Endothelial cell of umbilical vein (primary cell): ENCODE results near the gene DCAF7. TPM values are rescaled to one million over a fixed set of nuclear protein-coding genes. Genes with fewer than 3 reads are reported as not detected.

Experiments
- BruUV-seq: library from RNA; stranded (reverse); fragments of 400-500 nt; replicated peaks from 2 replicates; lab custom pipeline; 2021; lab: Mats Ljungman, UMichigan
- CTCF ChIA-PET: fragments of 300-600, 350-600 bp; sonication (Branson Sonifier 250); formaldehyde crosslinking; loops from one replicate; lab custom pipeline; 2021; ENCODE audit warnings: antibody characterized with exemption, inconsistent platforms; lab: Charles Lee
- POLR2A ChIA-PET: fragments of 300-600, 350-600 bp; sonication (Branson Sonifier 250); formaldehyde crosslinking; loops from one replicate; lab custom pipeline; 2021; ENCODE audit warnings: antibody characterized with exemption, inconsistent platforms; lab: Charles Lee
- DNase-seq: peaks from one replicate; pipeline ENCODE4 v3.0.0-alpha.2; 2011; ENCODE audit warnings: low read depth, low spot score
- FAIRE-seq: peaks from 2 replicates; lab custom pipeline; 2011; peaks lifted over from hg19 to GRCh38; lab: Jason Lieb, UNC
- H2AFZ ChIP-seq: 2 replicates; pipeline ENCODE4 v1.6.0; 2012; ENCODE audit warnings: low read depth, low read length, control low read depth, inconsistent platforms
- H3K27ac ChIP-seq: 2 replicates; pipeline ENCODE4 v1.5.1; 2011; ENCODE audit warnings: low read depth, mild to moderate bottlenecking, control low read depth, low read length, moderate library complexity; ENCODE audit not compliant: insufficient read depth
- H3K27me3 ChIP-seq, 2 experiments: 2 replicates each; pipeline versions ENCODE4 v1.6.0 to v1.6.1; 2011; ENCODE audit warnings: low read length in 2 of 2, mixed read lengths in 1 of 2; ENCODE audit not compliant: control insufficient read depth in 2 of 2, insufficient read depth in 2 of 2
- H3K36me3 ChIP-seq, 2 experiments: 2 replicates in 1 of 2; 3 replicates in 1 of 2; pipeline ENCODE4 v1.5.1; 2011; ENCODE audit warnings: low read length in 2 of 2, mild to moderate bottlenecking in 1 of 2, moderate library complexity in 1 of 2; ENCODE audit not compliant: control insufficient read depth in 2 of 2, insufficient read depth in 2 of 2; ENCODE audit errors: extremely low read depth in 1 of 2
- H3K4me1 ChIP-seq: 3 replicates; pipeline ENCODE4 v1.5.1; 2011; ENCODE audit warnings: mild to moderate bottlenecking, low read length; ENCODE audit not compliant: control insufficient read depth, insufficient read depth; ENCODE audit errors: extremely low read depth
- H3K4me2 ChIP-seq: 2 replicates; pipeline ENCODE4 v1.6.1; 2011; ENCODE audit warnings: low read length, control low read depth, mixed read lengths; ENCODE audit not compliant: insufficient read depth
- H3K4me3 ChIP-seq, 3 experiments: fragments of 200-600 bp in 1 of 3; sonication (generic), shearing (Covaris generic) in 1 of 3; replicated peaks in 1 of 3; 2 replicates each; pipeline ENCODE4 v1.5.1; 2011 to 2016; ENCODE audit warnings: control low read depth in 3 of 3, low read length in 3 of 3, mild to moderate bottlenecking in 2 of 3, inconsistent platforms in 1 of 3, low read depth in 1 of 3, moderate library complexity in 1 of 3; ENCODE audit not compliant: insufficient read depth in 1 of 3
- H3K79me2 ChIP-seq: 2 replicates; pipeline ENCODE4 v1.6.0; 2012; ENCODE audit warnings: low read length, inconsistent platforms; ENCODE audit not compliant: control insufficient read depth, insufficient read depth
- H3K9ac ChIP-seq: replicated peaks from 2 replicates; pipeline ENCODE3; 2011; ENCODE audit warnings: low read length, control low read depth; ENCODE audit not compliant: insufficient read depth; ENCODE audit errors: extremely low read depth
- H3K9me1 ChIP-seq: replicated peaks from 3 replicates; pipeline ENCODE4 v1.6.0; 2011; ENCODE audit warnings: mild to moderate bottlenecking, low read length; ENCODE audit not compliant: control insufficient read depth, insufficient read depth; ENCODE audit errors: extremely low read depth
- H3K9me3 ChIP-seq: replicated peaks from 2 replicates; pipeline ENCODE4 v1.5.1; 2012; ENCODE audit warnings: low read length, inconsistent platforms; ENCODE audit not compliant: control insufficient read depth, insufficient read depth
- H4K20me1 ChIP-seq: replicated peaks from 2 replicates; pipeline ENCODE3; 2011; ENCODE audit warnings: mild to moderate bottlenecking, low read length; ENCODE audit not compliant: control insufficient read depth, insufficient read depth; ENCODE audit errors: extremely low read depth
- CTCF ChIP-seq, 2 donors: IDR thresholded peaks; 1 replicate in 1 of 2; 2 replicates in 1 of 2; pipeline ENCODE4 v1.5.1; 2011; ENCODE audit warnings: low read length in 2 of 2, mild to moderate bottlenecking in 2 of 2, moderate library complexity in 2 of 2, control low read depth in 1 of 2, inconsistent platforms in 1 of 2, low read depth in 1 of 2; ENCODE audit not compliant: insufficient read depth in 1 of 2; ENCODE audit errors: extremely low read depth in 1 of 2
- EZH2 ChIP-seq: IDR thresholded peaks from 2 replicates; pipeline ENCODE4 v1.6.1; 2012; ENCODE audit warnings: borderline replicate concordance, low read depth, mild to moderate bottlenecking, moderate library complexity, low read length, inconsistent platforms; ENCODE audit not compliant: severe bottlenecking
- FOS ChIP-seq: IDR thresholded peaks from 2 replicates; pipeline ENCODE4 v1.6.1; 2011; ENCODE audit warnings: mild to moderate bottlenecking, low read length, moderate library complexity, borderline replicate concordance; ENCODE audit not compliant: insufficient read depth
- GATA2 ChIP-seq: IDR thresholded peaks from 2 replicates; pipeline ENCODE4 v1.7.0; 2011; ENCODE audit warnings: low read depth, mild to moderate bottlenecking, moderate library complexity, mixed read lengths, low read length; ENCODE audit not compliant: insufficient read length, insufficient read depth
- JUN ChIP-seq: IDR thresholded peaks from 2 replicates; pipeline ENCODE4 v1.6.1; 2011; ENCODE audit warnings: borderline replicate concordance, low read depth; ENCODE audit not compliant: insufficient read length, insufficient read depth
- MYC ChIP-seq: IDR thresholded peaks from one replicate; pipeline ENCODE4 v1.6.1; 2011; ENCODE audit warnings: mild to moderate bottlenecking, low read depth, low read length
- POLR2A ChIP-seq: IDR thresholded peaks from 2 replicates; pipeline ENCODE4 v1.6.1; 2012; ENCODE audit warnings: low read depth, mild to moderate bottlenecking, control low read depth, low read length
- POLR2AphosphoS5 ChIP-seq: IDR thresholded peaks from 2 replicates; pipeline ENCODE4 v1.6.1; 2012; ENCODE audit warnings: low read depth, mild to moderate bottlenecking, control low read depth, low read length, moderate library complexity; ENCODE audit not compliant: insufficient read depth
- dilution Hi-C: fragments of 300-500 bp; cut with MboI; formaldehyde crosslinking; loops from one replicate; pipeline ENCODE4 v1.15.0; 2019; ENCODE audit warnings: low sequenced_read_pairs; ENCODE audit not compliant: extremely low pct_ligation_motif_present
- intact Hi-C: fragments of 100-400 bp; cut with micrococcal nuclease; formaldehyde crosslinking; loops from one replicate; pipeline ENCODE4 v1.10.0; 2022
- polyA plus RNA-seq, 4 experiments: library from polyadenylated mRNA; depleted of rRNA in 3 of 4; stranded (reverse) in 3 of 4; unstranded in 1 of 4; fragments of >200 nt; gene quantifications; 2 replicates each; pipeline versions ENCODE4 v1.2.1 to v1.2.3, GENCODE V29; 2011 to 2012; ENCODE audit warnings: missing spikeins in 1 of 4
- total RNA-seq: library from RNA; stranded (reverse); gene quantifications from 2 replicates; pipeline ENCODE4 v1.2.3, GENCODE V29; 2021
- TF ChIP-seq, protein P1 (sequence below): IDR thresholded peaks from 2 replicates; pipeline ENCODE4 v1.6.1; 2011; ENCODE audit not compliant: insufficient read depth, insufficient read length

Gene DCAF7
- total and polyA plus RNA-seq, 2 donors (not counting 3 experiments of a cell fraction or from before 2014, with no cell fraction given) = 82.8 to 100 TPM

- no peaks in the 10 kb centered on the region for H4K20me1 ChIP-seq
- no peak overlapping the region for H3K4me3 ChIP-seq
- CTCF ChIA-PET = interaction anchor here (1.1 to 1.2 kb wide), 2 partner anchors 13 to 42 kb away, joined by 4 read pairs; no protein-coding TSS in a partner anchor
- H3K9me1 ChIP-seq = no peaks in the 10 kb centered on the region
- no peak for TF ChIP-seq MYC
- TF ChIP-seq GATA2 = no peak
- no peak for TF ChIP-seq EZH2
- TF ChIP-seq POLR2A = no peak
- TF ChIP-seq CTCF (IDR thresholded peaks at IDR 0.05; ENCODE audit: extremely low read depth in 1 of 2, insufficient read depth in 1 of 2, low read depth in 1 of 2, low read length in 2 of 2) = no peak
- TF ChIP-seq, protein P1, sequence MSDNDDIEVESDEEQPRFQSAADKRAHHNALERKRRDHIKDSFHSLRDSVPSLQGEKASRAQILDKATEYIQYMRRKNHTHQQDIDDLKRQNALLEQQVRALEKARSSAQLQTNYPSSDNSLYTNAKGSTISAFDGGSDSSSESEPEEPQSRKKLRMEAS = no peak
- no peak for TF ChIP-seq POLR2AphosphoS5
- no peak for TF ChIP-seq FOS
- TF ChIP-seq JUN = no peak
- H3K9me3 ChIP-seq = no peaks in the 10 kb centered on the region
- no peak overlapping the region for H3K27ac ChIP-seq
- H3K36me3 ChIP-seq = no peaks in the 10 kb centered on the region
- H2AFZ ChIP-seq = no peak overlapping the region
- peaks cover 0 to 2% of the 10 kb centered on the region in 2 experiments for H3K27me3 ChIP-seq
- BruUV-seq = no TSS peak
- FAIRE-seq (no peak), DNase-seq (no peak)
- POLR2A ChIA-PET = no interaction called here
- H3K79me2 ChIP-seq = no peaks in the 10 kb centered on the region
- H3K4me2 ChIP-seq = no peak overlapping the region
- no peak overlapping the region for H3K9ac ChIP-seq
- intact Hi-C loops (no loop called here), dilution Hi-C loops (no loop called here)
- no peaks in the 10 kb centered on the region for H3K4me1 ChIP-seq
These were observed 20.3 kb upstream of the DCAF7 start for GRCh38 chr17:63529711-63530556.
